ENCODE data around the gene SMTNL1.

Gene SMTNL1

GRCh38 chr11:57546869-57547475 is 9.6 kb downstream of the SMTNL1 start:
- DNase-seq, result no peak

DNA sequence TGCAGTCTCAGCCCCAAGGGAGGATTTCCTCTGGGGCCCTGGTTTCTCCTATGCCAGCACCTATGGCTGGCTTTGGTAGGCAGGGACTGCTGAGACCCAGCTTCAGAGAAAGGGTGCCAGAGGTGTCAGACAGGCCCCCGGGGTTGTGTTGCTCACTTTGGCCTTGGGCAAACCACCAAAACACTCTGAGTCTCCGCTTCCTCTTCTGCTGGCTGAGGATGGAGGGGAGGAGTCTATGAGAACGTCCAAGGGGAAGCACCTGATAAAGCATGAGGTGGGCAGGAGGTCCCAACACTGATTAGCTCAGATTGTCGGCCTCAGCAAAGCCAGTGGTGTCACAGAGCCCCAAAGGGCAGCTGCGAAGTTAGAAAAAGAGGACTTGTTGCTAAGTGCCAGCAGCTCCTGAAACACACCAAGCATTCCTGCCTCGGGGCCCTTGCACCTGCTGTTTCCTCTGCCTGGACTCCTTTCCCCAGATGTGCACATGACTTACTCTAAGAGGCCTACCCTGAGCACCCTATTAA is 10.5 kb downstream of the SMTNL1 start:
- peak; percentile 23 to 33 for DNase-seq

DNA sequence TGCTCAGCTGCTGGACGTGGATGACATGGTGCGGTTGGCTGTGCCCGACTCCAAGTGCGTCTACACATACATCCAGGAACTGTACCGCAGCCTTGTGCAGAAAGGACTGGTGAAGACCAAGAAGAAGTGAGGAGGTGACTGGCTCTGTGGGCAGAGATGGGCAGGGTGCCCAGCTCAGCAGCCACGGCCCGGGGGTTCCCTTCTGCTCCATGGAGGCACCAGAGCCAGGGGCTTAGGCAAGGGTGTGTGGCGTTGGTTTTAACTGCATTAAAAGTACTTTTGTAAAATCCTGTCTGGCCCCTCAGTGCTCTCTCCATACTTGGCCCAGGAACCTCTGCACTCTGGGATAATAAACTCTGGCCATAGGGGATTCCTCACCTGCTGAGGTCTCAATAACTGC is 12.6 kb downstream of the SMTNL1 start:
- no peak for DNase-seq

- no peak for DNase-seq
Observed at GRCh38 chr11:57551941-57552340, 14.5 kb downstream of the SMTNL1 start.

DNA sequence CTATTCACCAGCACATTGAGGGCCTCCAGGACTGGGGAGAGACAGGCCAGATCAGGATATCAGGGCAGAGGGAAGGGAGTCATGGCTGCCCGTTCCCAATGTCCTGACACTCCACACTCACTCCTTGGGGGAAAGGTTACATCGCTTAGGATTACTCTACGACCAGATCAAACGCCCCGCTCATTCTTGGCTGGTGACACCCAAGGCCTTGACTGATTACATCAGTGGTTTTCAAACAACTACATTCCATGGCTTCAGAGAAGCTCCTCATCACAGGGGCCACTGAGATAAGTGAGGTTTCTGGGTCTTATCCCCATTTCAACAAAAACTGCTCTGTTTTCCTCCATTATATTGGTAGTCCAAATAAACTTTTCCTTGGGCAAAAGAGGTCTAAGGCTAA is 15.1 kb downstream of the SMTNL1 start:
- DNase-seq, result no peak

DNA sequence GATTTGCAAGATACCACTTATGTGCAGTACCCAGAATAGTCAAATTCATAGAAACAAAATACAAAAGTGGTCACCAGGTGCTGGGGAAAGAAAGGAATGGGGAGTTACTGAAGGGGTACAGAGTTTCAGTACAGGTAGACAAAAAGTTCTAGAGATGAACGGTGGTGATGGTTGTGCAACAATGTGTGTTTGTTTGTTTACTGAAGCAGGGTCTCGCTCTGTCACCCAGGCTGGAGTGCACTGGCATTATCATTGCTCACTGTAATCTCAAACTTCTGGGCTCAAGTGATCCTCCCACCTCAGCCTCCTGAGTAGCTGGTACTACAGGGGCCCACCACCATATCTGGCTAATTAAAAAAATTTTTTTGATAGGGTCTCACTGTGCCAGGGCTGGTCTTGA is 18.0 kb downstream of the SMTNL1 start:
- DNase-seq, result no peak

DNA sequence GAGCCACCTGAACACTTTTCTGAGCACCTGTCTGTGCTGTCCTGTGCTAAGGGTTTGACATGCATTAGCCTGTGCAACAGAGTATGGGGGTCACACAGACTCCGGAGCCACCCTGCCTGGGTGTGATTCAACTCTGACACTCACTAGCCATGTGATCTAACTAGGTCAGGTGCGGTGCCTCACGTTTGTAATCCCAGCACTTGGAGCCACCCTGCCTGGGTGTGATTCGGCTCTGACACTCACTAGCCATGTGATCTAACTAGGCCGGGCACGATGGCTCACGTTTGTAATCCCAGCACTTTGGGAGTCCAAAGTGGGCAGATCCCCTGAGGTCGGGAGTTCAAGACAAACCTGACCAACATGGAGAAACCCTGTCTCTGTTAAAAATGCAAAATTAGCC is 18.6 kb downstream of the SMTNL1 start:
- no peak for DNase-seq

DNA sequence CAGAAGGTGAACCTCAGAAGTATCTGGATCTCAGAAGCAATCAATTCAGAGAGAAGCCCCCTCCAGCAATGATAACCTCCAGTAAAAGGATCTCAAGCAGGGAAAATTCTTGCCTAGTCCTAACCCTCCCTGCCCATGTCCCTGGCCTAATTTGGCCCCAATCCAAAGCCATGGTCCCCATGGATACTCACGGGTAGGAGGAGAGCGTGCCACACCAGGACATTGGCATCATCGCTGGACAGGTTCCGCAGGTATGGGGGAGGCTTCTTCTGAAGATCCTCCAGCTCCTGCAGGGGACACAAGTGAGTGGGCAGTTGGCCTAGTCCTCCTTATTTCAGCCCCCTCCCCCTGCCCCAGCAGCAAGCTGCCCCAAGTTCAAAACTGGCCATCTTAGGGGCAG is 22.8 kb downstream of the SMTNL1 start:
- DNase-seq, result no peak

DNA sequence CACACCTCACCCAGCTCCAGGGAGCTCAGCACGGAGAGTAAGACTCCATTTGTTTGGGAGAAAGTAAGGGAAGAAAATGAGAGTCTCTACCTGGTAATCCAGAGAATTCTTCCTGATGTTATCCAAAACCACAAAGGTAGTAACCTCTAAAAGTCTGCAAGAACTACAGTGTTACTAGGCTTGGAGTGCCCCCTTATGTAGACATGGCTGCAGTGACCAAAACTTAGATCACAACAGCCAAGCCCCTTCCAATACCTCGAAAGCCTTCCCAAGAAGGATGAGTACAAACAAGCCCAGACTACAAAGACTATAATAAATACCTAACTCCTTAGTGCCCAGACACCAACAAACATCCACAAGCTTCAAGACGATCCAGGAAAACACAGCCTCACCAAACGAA is 25.2 kb downstream of the SMTNL1 start:
- DNase-seq, result no peak

GRCh38 chr11:57566005-57566904 is 28.9 kb downstream of the SMTNL1 start:
- peak; percentile 68 to 93 for DNase-seq

GRCh38 chr11:57566905-57567514 is 29.6 kb downstream of the SMTNL1 start:
- DNase-seq, result peak; percentile 42 to 69

GRCh38 chr11:57567515-57568329 is 30.3 kb downstream of the SMTNL1 start, which contains the start of gene UBE2L6:
Gene UBE2L6 (minus strand): TSS chr11:57567672. CDS start chr11:57567611, 61 bp downstream.
- DNase-seq, result peak; percentile 77 to 86

GRCh38 chr11:57568330-57568766 is 31.0 kb downstream of the SMTNL1 start:
- DNase-seq, result peak in 1 of 2 donors; percentile 91

GRCh38 chr11:57571606-57572005 is 34.2 kb downstream of the SMTNL1 start:
- DNase-seq, result peak in 1 of 2 donors; percentile 9

DNA sequence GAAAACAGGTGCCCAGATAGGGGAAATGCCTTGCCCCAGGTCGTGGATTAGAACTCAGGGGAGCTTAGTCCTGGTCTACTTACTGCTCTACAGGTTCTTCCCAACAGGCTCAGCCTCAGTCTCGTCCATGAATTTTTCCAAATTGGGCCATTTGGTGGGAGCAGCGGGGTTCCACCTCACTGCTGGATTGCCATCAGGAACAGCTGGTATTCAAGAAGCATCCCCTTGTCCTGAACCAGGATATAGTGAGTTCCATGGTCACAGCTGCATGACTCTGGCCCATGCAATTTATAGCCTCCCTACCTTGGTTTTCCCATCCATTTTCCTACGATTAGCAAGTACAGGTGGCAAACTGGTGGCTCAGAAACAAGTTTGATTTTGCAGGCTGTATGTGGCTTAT is 36.7 kb downstream of the SMTNL1 start:
- no peak for DNase-seq

- DNase-seq, result no peak
Observed at GRCh38 chr11:57584341-57584740, 46.9 kb downstream of the SMTNL1 start.

GRCh38 chr11:57585301-57585700 is 47.9 kb downstream of the SMTNL1 start:
- no peak for DNase-seq

DNA sequence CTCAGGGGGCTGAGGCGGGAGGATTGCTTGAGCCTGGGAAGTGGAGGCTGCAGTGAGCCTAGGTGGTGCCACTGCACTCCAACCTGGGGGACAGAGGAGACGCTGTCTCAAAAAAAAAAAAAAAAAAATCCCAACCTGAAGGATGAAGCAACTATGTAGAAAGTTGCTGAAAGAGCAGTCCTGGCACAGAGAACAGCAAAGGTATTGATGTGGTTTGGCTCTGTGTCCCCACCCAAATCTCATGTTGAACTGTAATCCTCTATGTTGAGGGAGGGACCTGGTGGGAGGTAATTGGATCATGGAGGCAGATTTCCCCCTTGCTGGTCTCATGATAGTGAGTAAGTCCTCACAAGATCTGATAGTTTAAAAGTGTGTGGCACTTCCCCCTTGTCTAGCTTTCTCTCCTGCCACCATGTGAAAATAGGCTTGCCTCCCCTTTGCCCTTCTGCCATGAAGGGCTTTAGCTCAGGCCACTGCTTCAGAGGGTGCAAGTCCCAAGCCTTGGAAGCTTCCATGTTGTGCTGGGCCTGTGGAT is 49.4 kb downstream of the SMTNL1 start:
- DNase-seq, result no peak

DNA sequence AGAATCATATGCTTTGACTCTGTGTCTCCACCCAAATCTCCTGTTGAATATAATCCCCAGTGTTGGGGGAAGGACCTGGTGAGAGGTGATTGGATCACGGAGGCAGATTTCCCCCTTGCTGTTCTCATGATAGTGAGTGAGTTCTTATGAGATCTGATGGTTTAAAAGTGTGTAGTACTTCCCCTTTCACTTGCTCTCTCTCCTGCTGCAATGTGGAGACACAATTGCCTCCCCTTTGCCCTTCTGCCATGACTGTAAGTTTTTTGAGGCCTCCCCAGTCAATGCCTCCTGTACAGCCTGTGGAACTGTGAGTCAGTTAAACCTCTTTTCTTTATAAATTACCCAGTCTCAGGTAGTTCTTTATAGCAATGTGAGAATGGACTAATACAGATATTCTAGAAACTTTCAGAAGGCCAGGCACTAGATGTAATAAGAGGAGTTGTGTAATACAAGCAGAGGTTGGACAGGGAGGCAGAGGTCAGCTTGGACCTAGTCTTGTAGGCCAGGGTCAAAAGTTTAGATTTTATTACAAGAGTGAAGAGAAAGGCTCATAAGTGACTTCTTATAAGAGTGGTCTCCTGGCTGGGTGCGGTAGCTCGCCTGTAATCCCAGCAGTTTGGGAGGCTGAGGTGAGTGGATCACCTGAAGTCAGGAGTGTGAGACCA is 50.8 kb downstream of the SMTNL1 start:
- DNase-seq, result no peak

DNA sequence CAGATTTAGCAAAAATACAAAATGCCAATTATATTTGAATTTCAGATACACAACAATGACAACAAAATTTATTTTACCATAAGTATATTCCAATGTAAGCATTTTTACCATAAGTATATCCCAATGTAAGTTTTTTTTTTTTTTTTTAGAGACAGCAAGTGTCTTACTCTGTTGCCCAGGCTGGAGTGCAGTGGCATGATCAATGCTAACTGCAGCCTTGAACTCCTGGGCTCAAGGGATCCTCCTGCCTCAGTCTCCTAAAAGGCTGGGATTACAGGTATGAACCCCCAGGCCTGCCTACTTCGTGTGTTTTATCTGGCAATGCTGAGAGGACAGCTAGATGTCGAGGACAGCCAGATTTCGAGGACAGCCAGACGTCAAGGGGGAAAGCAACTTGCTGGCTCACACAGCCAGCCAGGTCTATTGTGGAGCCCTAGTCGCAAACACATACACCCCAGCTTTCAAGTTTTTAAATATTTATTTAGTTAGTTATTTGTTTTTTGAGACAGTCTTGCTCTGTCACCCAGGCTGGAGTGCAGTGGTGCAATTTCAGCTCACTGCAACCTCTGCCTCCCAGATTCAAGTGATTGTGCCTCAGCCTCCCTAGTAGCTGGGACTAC is 59.0 kb downstream of the SMTNL1 start:
- no peak for DNase-seq

DNA sequence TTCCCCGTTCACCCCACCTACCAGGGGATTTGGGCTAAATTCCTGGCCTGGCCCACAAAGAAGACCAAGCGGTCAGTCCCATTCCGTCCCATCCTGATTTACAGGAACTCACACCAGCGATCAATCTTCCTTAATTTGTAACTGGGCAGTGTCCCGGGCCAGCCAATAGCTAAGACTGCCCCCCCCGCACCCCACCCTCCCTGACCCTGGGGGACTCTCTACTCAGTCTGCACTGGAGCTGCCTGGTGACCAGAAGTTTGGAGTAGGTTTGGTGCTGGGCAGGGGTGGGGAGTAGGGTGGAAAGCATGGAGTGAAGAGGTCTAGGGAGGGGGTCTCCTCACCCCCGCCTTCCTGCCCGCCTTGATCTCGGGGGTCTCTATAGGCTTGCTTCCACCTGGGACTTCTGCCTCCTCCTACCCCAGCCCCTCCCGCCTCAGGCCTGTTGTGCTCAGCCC is 60.1 kb downstream of the SMTNL1 start, which contains the start of gene SERPING1:
TSS of gene SERPING1 (plus strand) at position 225 of the 455 bp plus-strand sequence. CDS start 586 bp downstream, outside the sequence.
- no peak for DNase-seq
